Ovary (tissue), 9 donors: ENCODE results near the gene PON2. TPM values are rescaled to one million over a fixed set of nuclear protein-coding genes. Genes with fewer than 3 reads are reported as not detected.

ENCODE experiments used
- DNase-seq, 5 donors: peaks; one replicate each; pipeline ENCODE4 v3.0.0-alpha.2; 2019 to 2020
- H3K27ac ChIP-seq, 2 donors: fragments of 200-600 bp; one replicate each; pipeline versions ENCODE4 v1.5.1 to v1.8.0; 2019 to 2022
- H3K27me3 ChIP-seq: fragments of 200-600 bp; one replicate; pipeline ENCODE4 v1.8.0; 2022
- H3K36me3 ChIP-seq: fragments of 200-600 bp; sonication (generic); one replicate; pipeline ENCODE4 v1.5.1; 2019
- H3K4me1 ChIP-seq: one replicate; pipeline ENCODE4 v1.8.1; 2013; ENCODE audit warnings: mild to moderate bottlenecking, moderate library complexity; ENCODE audit not compliant: insufficient read depth
- H3K4me3 ChIP-seq: fragments of 200-600 bp; sonication (generic); one replicate; pipeline ENCODE4 v1.5.1; 2017
- H3K9me3 ChIP-seq, 2 donors: fragments of 200-600 bp in 1 of 2; sonication (generic) in 1 of 2; one replicate each; pipeline versions ENCODE4 v1.5.1 to v1.8.1; 2013 to 2019; ENCODE audit warnings: mild to moderate bottlenecking in 1 of 2, moderate library complexity in 1 of 2
- CTCF ChIP-seq, 3 donors: fragments of 450-650 bp in 2 of 3; fragments of 200-600 bp in 1 of 3; IDR thresholded peaks; one replicate each; pipeline versions ENCODE4 v1.5.1 to v1.8.0; 2016 to 2022; ENCODE audit warnings: antibody characterized with exemption in 3 of 3, mild to moderate bottlenecking in 1 of 3
- EP300 ChIP-seq: sonication (generic); formaldehyde crosslinking; IDR thresholded peaks from one replicate; pipeline ENCODE4 v1.6.1; 2017; ENCODE audit warnings: antibody characterized with exemption
- POLR2A ChIP-seq: fragments of 450-650 bp; IDR thresholded peaks from one replicate; pipeline ENCODE4 v1.6.1; 2017; ENCODE audit warnings: antibody characterized with exemption, mild to moderate bottlenecking, moderate library complexity
- WGBS, 3 donors: extraction: QIAGEN DNeasy Blood & Tissue Kit in 1 of 3; methylation state at CpG; one replicate each; pipeline versions ENCODE4 v1.1.5 to v1.1.7; 2013 to 2017; 5-methylcytosine and 5-hydroxymethylcytosine counted together
- intact Hi-C, 4 donors: fragments of 100-400 bp; cut with DNase I; formaldehyde crosslinking; loops; one replicate each; pipeline versions ENCODE4 v1.11.0 to v1.15.1; 2022 to 2023
- polyA plus RNA-seq, 2 donors: library from polyadenylated mRNA; stranded (reverse); fragments of 200-250 nt in 1 of 2; fragments of 350-450 nt in 1 of 2; fragmentation: Illumina TruSeq in 1 of 2; extraction: RNeasy Lipid Tissue Mini Kit (QIAGEN cat#74804) in 1 of 2; gene quantifications; one replicate each; pipeline ENCODE4 v1.2.3, GENCODE V29; 2013 to 2014
- total RNA-seq, 7 donors: library from RNA; depleted of rRNA in 2 of 7; stranded (reverse); fragments of >200 nt in 2 of 7; fragmentation: NEBNext Ultra II Directional in 3 of 7; extraction: Animal tissue kit (Norgen Biotek cat#: 25700) in 3 of 7; gene quantifications; one replicate each; pipeline versions ENCODE4 v1.1.0 to v1.2.4, GENCODE V29; 2016 to 2023
- donor health status: DM: no; HTN: no; CAD: no; lungs with moderate emphysema.
- donor health status: DM: no; HTN: no; CAD: no.
- donor health status: Bipolar disorder and iron deficiency.
- donor health status: DM: yes; HTN: yes; CAD: no.
- donor health status: DM: no; HTN: no; CAD: no.
- donor health status: DM: yes; HTN: yes; CAD: no.

PON2 gene
- total and polyA plus RNA-seq, 9 donors, result 29.3 to 108 (median 48.1) TPM

DNA sequence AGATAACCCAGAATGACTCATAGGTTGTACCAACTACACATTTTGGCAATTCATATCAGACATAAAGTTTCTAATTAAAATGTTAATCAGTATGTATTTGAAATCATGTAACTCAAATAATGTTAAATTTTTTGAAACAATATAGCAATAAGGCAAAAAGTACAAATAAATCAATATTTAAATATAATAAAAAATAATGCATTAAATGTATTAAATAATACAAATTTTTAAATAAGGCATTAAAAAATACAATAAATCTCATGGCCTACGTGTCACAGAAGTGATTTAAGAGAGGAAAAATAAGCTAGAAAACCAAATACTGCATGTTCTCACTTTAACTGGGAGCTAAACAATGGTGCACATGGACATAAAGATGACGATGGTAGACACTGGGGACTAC is 9.1 kb downstream of the PON2 start:
- Histone ChIP-seq H3K9me3 (no peaks in the 10 kb centered on the region), H3K4me1 (peaks cover 6% of the 10 kb centered on the region), H3K27ac (no peak overlapping the region), H3K27me3 (no peaks in the 10 kb centered on the region), H3K4me3 (no peak overlapping the region), H3K36me3 (no peaks in the 10 kb centered on the region)
- TF ChIP-seq CTCF (IDR thresholded peaks at IDR 0.05) (no peak), EP300 (no peak), POLR2A (no peak)
- DNase-seq, result no peak
- WGBS, 3 donors, result 89 to 92% (median 91%) methylated on average over 2 of the region's 2 CpGs
- intact Hi-C loops, result no loop called here

DNA sequence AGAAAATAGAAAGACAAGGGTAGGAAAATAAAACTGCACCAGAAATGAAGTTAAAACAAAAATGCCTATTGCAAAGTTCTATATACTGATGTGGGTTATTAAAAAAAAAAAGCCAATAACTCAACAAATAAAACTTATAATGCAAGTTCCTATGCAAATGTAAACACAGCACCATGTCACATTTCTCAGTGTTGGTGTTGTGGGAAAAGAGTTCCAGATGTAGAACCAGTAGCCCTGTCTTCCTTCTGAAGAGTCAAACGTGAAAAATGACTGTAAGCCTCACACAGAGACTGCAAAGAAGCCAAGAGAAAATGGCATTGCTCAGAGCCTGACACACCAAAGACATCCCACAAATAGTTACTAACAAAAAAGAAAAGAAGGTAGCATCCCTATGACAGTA is 10.1 kb downstream of the PON2 start:
- H3K9me3 ChIP-seq, result no peaks in the 10 kb centered on the region
- intact Hi-C loops, result no loop called here
- H3K27ac ChIP-seq, result no peak overlapping the region
- DNase-seq, result no peak
- TF ChIP-seq CTCF (IDR thresholded peaks at IDR 0.05) (no peak), EP300 (no peak), POLR2A (no peak)
- H3K4me1 ChIP-seq, result peaks cover 6% of the 10 kb centered on the region
- H3K4me3 ChIP-seq, result no peak overlapping the region
- H3K27me3 ChIP-seq, result no peaks in the 10 kb centered on the region
- no peaks in the 10 kb centered on the region for H3K36me3 ChIP-seq
- WGBS, 3 donors, result 39 to 56% (median 50%) methylated on average over 1 of the region's 1 CpG

DNA sequence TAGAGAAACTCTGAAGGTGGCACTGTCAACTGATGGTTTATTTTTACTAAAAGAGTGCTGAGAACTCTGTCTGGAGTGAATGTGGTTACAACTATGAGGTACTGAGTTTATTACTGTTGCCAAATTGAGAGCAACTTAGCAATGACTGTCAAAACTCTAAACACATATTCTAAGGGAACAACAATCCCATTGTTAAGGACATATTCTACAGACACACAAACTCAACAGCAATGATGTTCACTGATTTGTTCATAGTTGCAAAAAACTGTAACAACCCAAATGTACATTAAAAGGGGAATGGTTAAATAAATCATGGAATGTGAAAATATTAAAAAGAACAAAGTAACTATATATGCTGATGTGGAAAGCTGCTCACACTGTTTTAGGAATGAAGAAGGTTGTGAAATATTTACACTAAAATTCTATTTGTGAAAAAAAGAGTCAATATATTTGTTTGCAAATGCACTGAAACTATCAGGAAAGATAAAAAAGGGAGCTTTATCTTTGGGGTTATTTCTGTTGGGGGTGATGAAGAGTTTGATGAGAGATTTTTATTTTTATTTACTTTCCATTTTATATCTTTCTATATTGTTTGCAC is 12.9 kb downstream of the PON2 start:
- Histone ChIP-seq H3K4me3 (no peak overlapping the region), H3K27me3 (no peaks in the 10 kb centered on the region), H3K27ac (no peak overlapping the region), H3K36me3 (no peaks in the 10 kb centered on the region), H3K4me1 (peaks cover 6% of the 10 kb centered on the region), H3K9me3 (no peaks in the 10 kb centered on the region)
- no peak for TF ChIP-seq POLR2A
- no peak for TF ChIP-seq EP300
- no peak for DNase-seq
- intact Hi-C loops, result no loop called here

- 62 to 72% (median 63%) methylated on average over 2 of the region's 2 CpGs for WGBS, 3 donors
- intact Hi-C loops, result no loop called here
- H3K27ac ChIP-seq, result no peak overlapping the region
Measured at GRCh38 chr7:95421000-95421846, 13.6 kb downstream of the PON2 start.

More at GRCh38 chr7:95421000-95421846, 13.6 kb downstream of the PON2 start:
- peaks cover 6% of the 10 kb centered on the region for H3K4me1 ChIP-seq
- H3K27me3 ChIP-seq, result no peaks in the 10 kb centered on the region
- no peak overlapping the region for H3K4me3 ChIP-seq
- no peaks in the 10 kb centered on the region for H3K36me3 ChIP-seq
- no peak for DNase-seq
- no peaks in the 10 kb centered on the region for H3K9me3 ChIP-seq
- no peak for TF ChIP-seq EP300
- TF ChIP-seq POLR2A, result no peak
- TF ChIP-seq CTCF (IDR thresholded peaks at IDR 0.05), result no peak
